WTC11 (cell line): Measurements from ENCODE around the gene RHOJ. TPM values are rescaled to one million over a fixed set of nuclear protein-coding genes. Genes with fewer than 3 reads are reported as not detected.
A peak's percentile ranks its signal among the peaks of the same experiment; 100 is the strongest.

Experiments
- ATAC-seq: fragments of 200-7000 bp; cut with Tn5 transposase; 2 replicates; pipeline ENCODE4 v1.10.0; 2021; ENCODE audit warnings: mild to moderate bottlenecking, moderate library complexity
- CTCF ChIA-PET: fragments of 300-600 bp; sonication (Branson Sonifier 250); formaldehyde crosslinking; loops from one replicate; lab custom pipeline; 2021; ENCODE audit warnings: antibody characterized with exemption; lab: Charles Lee
- POLR2A ChIA-PET: fragments of 350-600 bp; sonication (Branson Sonifier 250); formaldehyde crosslinking; loops from one replicate; lab custom pipeline; 2021; ENCODE audit warnings: antibody characterized with exemption; lab: Charles Lee
- DNase-seq: peaks from one replicate; pipeline ENCODE4 v3.0.0; 2021; ENCODE audit warnings: low spot score
- H3K27ac Mint-ChIP-seq: 2 replicates; pipeline ENCODE4 v1.8.0; 2021; ENCODE audit warnings: mixed read lengths
- H3K27me3 Mint-ChIP-seq: 2 replicates; pipeline ENCODE4 v1.8.0; 2021; ENCODE audit warnings: low read depth, mild to moderate bottlenecking, moderate library complexity, mixed read lengths
- H3K36me3 Mint-ChIP-seq: 2 replicates; pipeline ENCODE4 v1.8.0; 2021; ENCODE audit warnings: mixed read lengths
- H3K4me1 Mint-ChIP-seq: 2 replicates; pipeline ENCODE4 v1.8.0; 2022; ENCODE audit warnings: mixed read lengths
- H3K4me3 Mint-ChIP-seq: 2 replicates; pipeline ENCODE4 v1.8.0; 2021; ENCODE audit warnings: mild to moderate bottlenecking, moderate library complexity, mixed read lengths
- H3K9me3 Mint-ChIP-seq: 2 replicates; pipeline ENCODE4 v1.8.0; 2021; ENCODE audit warnings: mixed read lengths
- CBFB ChIP-seq: sonication (generic); formaldehyde crosslinking; IDR thresholded peaks from 2 replicates; pipeline ENCODE4 v1.8.1; 2022; ENCODE audit warnings: mild to moderate bottlenecking, low read depth, missing genetic modification reagents
- CREM ChIP-seq: sonication (generic); formaldehyde crosslinking; IDR thresholded peaks from 2 replicates; pipeline ENCODE4 v1.8.1; 2022; ENCODE audit warnings: mild to moderate bottlenecking, missing genetic modification reagents, moderate library complexity
- CTCF ChIP-seq: fragments of 200-600 bp; IDR thresholded peaks from 2 replicates; pipeline ENCODE4 v1.8.0; 2022; ENCODE audit warnings: antibody characterized with exemption
- FOXK1 ChIP-seq: sonication (generic); formaldehyde crosslinking; IDR thresholded peaks from 2 replicates; pipeline ENCODE4 v1.8.0; 2022; ENCODE audit warnings: mild to moderate bottlenecking, moderate library complexity, missing genetic modification reagents
- HMGA2 ChIP-seq: fragments of 250-450 bp; sonication (Bioruptor Pico); IDR thresholded peaks from 2 replicates; pipeline ENCODE4 v1.4.0; 2021; ENCODE audit warnings: mild to moderate bottlenecking, moderate library complexity
- NR2C2 ChIP-seq: sonication (generic); formaldehyde crosslinking; IDR thresholded peaks from 2 replicates; pipeline ENCODE4 v1.8.0; 2022; ENCODE audit warnings: mild to moderate bottlenecking, missing genetic modification reagents
- OVOL2 ChIP-seq: fragments of 250-450 bp; sonication (Bioruptor Pico); IDR thresholded peaks from 2 replicates; pipeline ENCODE4 v1.9.0; 2021; ENCODE audit warnings: mild to moderate bottlenecking, borderline replicate concordance
- PRDM15 ChIP-seq: sonication (generic); formaldehyde crosslinking; IDR thresholded peaks from 2 replicates; pipeline ENCODE4 v1.8.0; 2022; ENCODE audit warnings: missing genetic modification reagents
- RELA ChIP-seq: sonication (generic); formaldehyde crosslinking; IDR thresholded peaks from 2 replicates; pipeline ENCODE4 v1.8.1; 2022; ENCODE audit warnings: missing genetic modification reagents, mild to moderate bottlenecking, borderline replicate concordance
- ZMAT4 ChIP-seq: fragments of 250-450 bp; sonication (Bioruptor Pico); IDR thresholded peaks from 2 replicates; pipeline ENCODE4 v1.9.0; 2021; ENCODE audit warnings: mild to moderate bottlenecking
- ZNF263 ChIP-seq: sonication (generic); formaldehyde crosslinking; IDR thresholded peaks from 2 replicates; pipeline ENCODE4 v1.8.1; 2022; ENCODE audit warnings: low read depth, mild to moderate bottlenecking, moderate library complexity, missing genetic modification reagents
- ZNF671 ChIP-seq: fragments of 250-450 bp; sonication (Bioruptor Pico); IDR thresholded peaks from 2 replicates; pipeline ENCODE4 v1.8.0; 2021; ENCODE audit warnings: mild to moderate bottlenecking
- total RNA-seq: library from RNA; stranded (reverse); gene quantifications from 3 replicates; pipeline ENCODE4 v1.2.3, GENCODE V29; 2021
- TF ChIP-seq, protein P1 (sequence below): sonication (generic); formaldehyde crosslinking; IDR thresholded peaks from 2 replicates; pipeline ENCODE4 v1.8.1; 2022; ENCODE audit warnings: missing genetic modification reagents, borderline replicate concordance
- TF ChIP-seq, protein P2 (sequence below): sonication (generic); formaldehyde crosslinking; IDR thresholded peaks from 2 replicates; pipeline ENCODE4 v1.8.1; 2023; ENCODE audit warnings: mild to moderate bottlenecking, missing genetic modification reagents, borderline replicate concordance

RHOJ gene
- total RNA-seq, 1 experiment from 2014 or later, result 0.13 TPM

GRCh38 chr14:63174760-63175191 is 29.5 kb upstream of the RHOJ start:
- ChIA-PET CTCF (interaction anchor here (0.5 to 2.3 kb wide), 14 partner anchors 30 to 1006 kb away, joined by 3 to 22 read pairs (median 4); partner anchors contain the start of gene RHOJ), POLR2A (no interaction called here)
- H3K9me3 Mint-ChIP-seq, result no peaks in the 10 kb centered on the region
- TF ChIP-seq PRDM15 (CRISPR knock-in tag) (peak; percentile 85), NR2C2 (CRISPR knock-in tag) (no peak), CTCF (peak; percentile 31)
- TF ChIP-seq, protein P1, sequence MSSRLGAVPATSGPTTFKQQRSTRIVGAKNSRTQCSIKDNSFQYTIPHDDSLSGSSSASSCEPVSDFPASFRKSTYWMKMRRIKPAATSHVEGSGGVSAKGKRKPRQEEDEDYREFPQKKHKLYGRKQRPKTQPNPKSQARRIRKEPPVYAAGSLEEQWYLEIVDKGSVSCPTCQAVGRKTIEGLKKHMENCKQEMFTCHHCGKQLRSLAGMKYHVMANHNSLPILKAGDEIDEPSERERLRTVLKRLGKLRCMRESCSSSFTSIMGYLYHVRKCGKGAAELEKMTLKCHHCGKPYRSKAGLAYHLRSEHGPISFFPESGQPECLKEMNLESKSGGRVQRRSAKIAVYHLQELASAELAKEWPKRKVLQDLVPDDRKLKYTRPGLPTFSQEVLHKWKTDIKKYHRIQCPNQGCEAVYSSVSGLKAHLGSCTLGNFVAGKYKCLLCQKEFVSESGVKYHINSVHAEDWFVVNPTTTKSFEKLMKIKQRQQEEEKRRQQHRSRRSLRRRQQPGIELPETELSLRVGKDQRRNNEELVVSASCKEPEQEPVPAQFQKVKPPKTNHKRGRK (CRISPR knock-in tag), result no peak
- DNase-seq, result peak; percentile 13
- no peaks in the 10 kb centered on the region for H3K4me1 Mint-ChIP-seq
- H3K36me3 Mint-ChIP-seq, result no peaks in the 10 kb centered on the region
- H3K4me3 Mint-ChIP-seq, result no peak overlapping the region
- ATAC-seq, result peak; percentile 91
- no peaks in the 10 kb centered on the region for H3K27me3 Mint-ChIP-seq
- no peak overlapping the region for H3K27ac Mint-ChIP-seq

GRCh38 chr14:63175531-63175930 is 28.7 kb upstream of the RHOJ start:
- H3K27me3 Mint-ChIP-seq, result no peaks in the 10 kb centered on the region

More at GRCh38 chr14:63175531-63175930, 28.7 kb upstream of the RHOJ start:
- DNase-seq, result no peak
- ChIA-PET CTCF (interaction anchor here (1.3 to 2.3 kb wide), 7 partner anchors 29 to 1007 kb away, joined by 3 to 22 read pairs (median 5); partner anchors contain the start of gene RHOJ), POLR2A (no interaction called here)
- ATAC-seq, result no peak
- H3K9me3 Mint-ChIP-seq, result no peaks in the 10 kb centered on the region
- no peaks in the 10 kb centered on the region for H3K4me1 Mint-ChIP-seq
- H3K27ac Mint-ChIP-seq, result no peak overlapping the region
- no peak for TF ChIP-seq HMGA2
- no peak for TF ChIP-seq CREM
- no peak for TF ChIP-seq ZMAT4 (CRISPR knock-in tag)
- no peak for TF ChIP-seq RELA (CRISPR knock-in tag)
- TF ChIP-seq ZNF263, result no peak
- TF ChIP-seq FOXK1 (CRISPR knock-in tag), result no peak
- TF ChIP-seq, protein P2, sequence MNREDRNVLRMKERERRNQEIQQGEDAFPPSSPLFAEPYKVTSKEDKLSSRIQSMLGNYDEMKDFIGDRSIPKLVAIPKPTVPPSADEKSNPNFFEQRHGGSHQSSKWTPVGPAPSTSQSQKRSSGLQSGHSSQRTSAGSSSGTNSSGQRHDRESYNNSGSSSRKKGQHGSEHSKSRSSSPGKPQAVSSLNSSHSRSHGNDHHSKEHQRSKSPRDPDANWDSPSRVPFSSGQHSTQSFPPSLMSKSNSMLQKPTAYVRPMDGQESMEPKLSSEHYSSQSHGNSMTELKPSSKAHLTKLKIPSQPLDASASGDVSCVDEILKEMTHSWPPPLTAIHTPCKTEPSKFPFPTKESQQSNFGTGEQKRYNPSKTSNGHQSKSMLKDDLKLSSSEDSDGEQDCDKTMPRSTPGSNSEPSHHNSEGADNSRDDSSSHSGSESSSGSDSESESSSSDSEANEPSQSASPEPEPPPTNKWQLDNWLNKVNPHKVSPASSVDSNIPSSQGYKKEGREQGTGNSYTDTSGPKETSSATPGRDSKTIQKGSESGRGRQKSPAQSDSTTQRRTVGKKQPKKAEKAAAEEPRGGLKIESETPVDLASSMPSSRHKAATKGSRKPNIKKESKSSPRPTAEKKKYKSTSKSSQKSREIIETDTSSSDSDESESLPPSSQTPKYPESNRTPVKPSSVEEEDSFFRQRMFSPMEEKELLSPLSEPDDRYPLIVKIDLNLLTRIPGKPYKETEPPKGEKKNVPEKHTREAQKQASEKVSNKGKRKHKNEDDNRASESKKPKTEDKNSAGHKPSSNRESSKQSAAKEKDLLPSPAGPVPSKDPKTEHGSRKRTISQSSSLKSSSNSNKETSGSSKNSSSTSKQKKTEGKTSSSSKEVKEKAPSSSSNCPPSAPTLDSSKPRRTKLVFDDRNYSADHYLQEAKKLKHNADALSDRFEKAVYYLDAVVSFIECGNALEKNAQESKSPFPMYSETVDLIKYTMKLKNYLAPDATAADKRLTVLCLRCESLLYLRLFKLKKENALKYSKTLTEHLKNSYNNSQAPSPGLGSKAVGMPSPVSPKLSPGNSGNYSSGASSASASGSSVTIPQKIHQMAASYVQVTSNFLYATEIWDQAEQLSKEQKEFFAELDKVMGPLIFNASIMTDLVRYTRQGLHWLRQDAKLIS, result no peak
- TF ChIP-seq OVOL2 (CRISPR knock-in tag), result no peak
- no peak for TF ChIP-seq ZNF671 (CRISPR knock-in tag)
- no peak for TF ChIP-seq CBFB (CRISPR knock-in tag)
- no peak overlapping the region for H3K4me3 Mint-ChIP-seq
- H3K36me3 Mint-ChIP-seq, result no peaks in the 10 kb centered on the region
